Transverse colon (tissue), 3 donors: Measurements from ENCODE around the gene WASHC2C.
"Not testable (repeated sequence)": the region's sequence is repeated elsewhere in the genome, so short reads cannot be mapped to it uniquely, and the experiment has no call there.

ENCODE experiments used
- POLR2A ChIP-seq: fragments of 450-650 bp; IDR thresholded peaks from one replicate; pipeline ENCODE4 v1.6.1; 2016; ENCODE audit warnings: antibody characterized with exemption, mild to moderate bottlenecking, moderate library complexity
- TF ChIP-seq, protein P1 (sequence below), 5 experiments: fragments of 200-600 bp in 3 of 5; fragments of 450-650 bp in 2 of 5; sonication (generic) in 3 of 5; IDR thresholded peaks; 1 replicate in 2 of 5; 2 replicates in 3 of 5; pipeline ENCODE4 v1.5.1; 2016 to 2017; ENCODE audit warnings: antibody characterized with exemption in 5 of 5, inconsistent platforms in 3 of 5, mild to moderate bottlenecking in 2 of 5, moderate library complexity in 1 of 5

DNA sequence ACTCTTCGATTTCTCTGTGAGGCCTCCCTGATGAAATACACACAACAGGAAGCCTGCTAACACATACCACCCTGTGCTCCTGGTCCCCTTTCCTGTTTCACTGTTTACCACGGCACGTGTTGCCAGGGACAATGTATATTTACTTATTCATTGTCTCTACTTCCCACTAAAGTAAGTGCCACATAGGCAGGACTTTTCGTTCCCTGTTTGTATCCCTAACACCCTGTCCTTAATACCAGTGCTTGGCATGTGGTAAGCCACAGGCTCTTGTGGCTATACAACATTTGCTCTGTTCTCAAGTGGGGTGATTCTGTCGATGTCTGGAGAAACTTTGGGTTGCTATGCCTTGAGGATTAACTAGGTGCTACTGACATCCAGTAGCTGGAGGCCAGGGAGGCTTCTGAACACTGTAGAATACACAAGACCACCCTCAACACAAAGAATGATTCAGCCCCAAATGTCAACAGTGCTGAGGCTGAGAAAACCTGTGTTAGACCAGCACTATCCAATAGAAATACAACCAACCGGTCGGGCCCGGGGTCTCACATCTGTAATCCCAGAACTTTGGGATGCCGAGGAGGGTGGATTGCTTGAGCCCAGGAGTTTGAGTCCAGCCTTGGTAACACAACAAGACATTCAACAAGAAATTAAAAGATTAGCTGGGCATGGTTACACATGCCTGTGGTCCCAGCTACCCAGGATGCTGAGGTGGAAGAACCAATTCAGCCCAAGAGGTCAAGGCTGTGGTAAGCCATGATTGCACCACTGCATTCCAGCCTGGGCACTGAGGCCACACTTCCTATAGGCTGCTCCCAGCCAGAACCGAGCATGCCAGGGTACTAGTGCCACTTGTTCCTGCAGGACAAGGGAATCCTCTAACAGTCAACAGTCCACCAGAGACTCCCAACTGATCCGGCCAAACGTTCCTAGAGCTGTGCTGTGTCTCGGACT is 76.3 kb downstream of the WASHC2C start:
- TF ChIP-seq POLR2A = not testable (repeated sequence)
- TF ChIP-seq, protein P1, sequence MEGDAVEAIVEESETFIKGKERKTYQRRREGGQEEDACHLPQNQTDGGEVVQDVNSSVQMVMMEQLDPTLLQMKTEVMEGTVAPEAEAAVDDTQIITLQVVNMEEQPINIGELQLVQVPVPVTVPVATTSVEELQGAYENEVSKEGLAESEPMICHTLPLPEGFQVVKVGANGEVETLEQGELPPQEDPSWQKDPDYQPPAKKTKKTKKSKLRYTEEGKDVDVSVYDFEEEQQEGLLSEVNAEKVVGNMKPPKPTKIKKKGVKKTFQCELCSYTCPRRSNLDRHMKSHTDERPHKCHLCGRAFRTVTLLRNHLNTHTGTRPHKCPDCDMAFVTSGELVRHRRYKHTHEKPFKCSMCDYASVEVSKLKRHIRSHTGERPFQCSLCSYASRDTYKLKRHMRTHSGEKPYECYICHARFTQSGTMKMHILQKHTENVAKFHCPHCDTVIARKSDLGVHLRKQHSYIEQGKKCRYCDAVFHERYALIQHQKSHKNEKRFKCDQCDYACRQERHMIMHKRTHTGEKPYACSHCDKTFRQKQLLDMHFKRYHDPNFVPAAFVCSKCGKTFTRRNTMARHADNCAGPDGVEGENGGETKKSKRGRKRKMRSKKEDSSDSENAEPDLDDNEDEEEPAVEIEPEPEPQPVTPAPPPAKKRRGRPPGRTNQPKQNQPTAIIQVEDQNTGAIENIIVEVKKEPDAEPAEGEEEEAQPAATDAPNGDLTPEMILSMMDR (IDR thresholded peaks at IDR 0.05) = not testable (repeated sequence)
